GM13976 (cell line): Measurements from ENCODE around the gene FLVCR2.

ENCODE experiments used
- DNase-seq: peaks from one replicate; pipeline ENCODE4 v3.0.0; 2012; ENCODE audit warnings: low spot score
- in situ Hi-C: fragments of 300-500 bp; cut with MboI; formaldehyde crosslinking; loops from one replicate; pipeline ENCODE4 v1.12.0; 2022; ENCODE audit warnings: low sequenced_read_pairs, mixed read lengths, inconsistent platforms; ENCODE audit not compliant: unreplicated experiment
- TF ChIP-seq, protein P1 (sequence below): IDR thresholded peaks from 2 replicates; pipeline ENCODE4 v1.5.1; 2012; ENCODE audit warnings: borderline replicate concordance, mild to moderate bottlenecking; ENCODE audit not compliant: insufficient read depth; ENCODE audit errors: extremely low read depth, missing control alignments, control extremely low read depth

The FLVCR2 gene

DNA sequence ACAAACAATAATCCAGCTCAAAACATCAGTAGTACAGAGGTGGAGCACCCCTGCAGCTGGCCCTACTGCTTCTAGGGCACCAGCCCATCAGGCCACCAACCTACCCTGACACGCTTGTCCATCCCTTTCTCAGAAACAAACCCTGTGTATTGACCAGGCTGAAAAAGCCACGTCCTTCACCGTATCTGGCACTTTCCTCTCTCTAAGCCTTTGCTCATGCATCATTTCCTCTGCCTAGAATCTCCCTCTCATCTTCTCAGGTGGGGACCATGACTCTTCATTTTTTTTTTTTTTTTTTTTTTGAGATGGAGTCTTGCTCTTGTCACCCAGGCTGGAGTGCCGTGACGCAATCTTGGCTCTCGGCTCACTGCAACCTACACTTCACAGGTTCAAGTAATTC, 25.3 kb upstream of the FLVCR2 start:
- TF ChIP-seq, protein P1, sequence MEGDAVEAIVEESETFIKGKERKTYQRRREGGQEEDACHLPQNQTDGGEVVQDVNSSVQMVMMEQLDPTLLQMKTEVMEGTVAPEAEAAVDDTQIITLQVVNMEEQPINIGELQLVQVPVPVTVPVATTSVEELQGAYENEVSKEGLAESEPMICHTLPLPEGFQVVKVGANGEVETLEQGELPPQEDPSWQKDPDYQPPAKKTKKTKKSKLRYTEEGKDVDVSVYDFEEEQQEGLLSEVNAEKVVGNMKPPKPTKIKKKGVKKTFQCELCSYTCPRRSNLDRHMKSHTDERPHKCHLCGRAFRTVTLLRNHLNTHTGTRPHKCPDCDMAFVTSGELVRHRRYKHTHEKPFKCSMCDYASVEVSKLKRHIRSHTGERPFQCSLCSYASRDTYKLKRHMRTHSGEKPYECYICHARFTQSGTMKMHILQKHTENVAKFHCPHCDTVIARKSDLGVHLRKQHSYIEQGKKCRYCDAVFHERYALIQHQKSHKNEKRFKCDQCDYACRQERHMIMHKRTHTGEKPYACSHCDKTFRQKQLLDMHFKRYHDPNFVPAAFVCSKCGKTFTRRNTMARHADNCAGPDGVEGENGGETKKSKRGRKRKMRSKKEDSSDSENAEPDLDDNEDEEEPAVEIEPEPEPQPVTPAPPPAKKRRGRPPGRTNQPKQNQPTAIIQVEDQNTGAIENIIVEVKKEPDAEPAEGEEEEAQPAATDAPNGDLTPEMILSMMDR, result no peak
- in situ Hi-C loops, result no loop called here
- no peak for DNase-seq

GRCh38 chr14:75553761-75554364, 24.6 kb upstream of the FLVCR2 start:
- DNase-seq, result no peak
- in situ Hi-C loops, result no loop called here

GRCh38 chr14:75554482-75554881, 23.9 kb upstream of the FLVCR2 start:
- TF ChIP-seq, protein P1, result no peak
- in situ Hi-C loops, result no loop called here
- DNase-seq, result no peak

More at GRCh38 chr14:75553761-75554364, 24.6 kb upstream of the FLVCR2 start:
- TF ChIP-seq, protein P1, result no peak

DNA sequence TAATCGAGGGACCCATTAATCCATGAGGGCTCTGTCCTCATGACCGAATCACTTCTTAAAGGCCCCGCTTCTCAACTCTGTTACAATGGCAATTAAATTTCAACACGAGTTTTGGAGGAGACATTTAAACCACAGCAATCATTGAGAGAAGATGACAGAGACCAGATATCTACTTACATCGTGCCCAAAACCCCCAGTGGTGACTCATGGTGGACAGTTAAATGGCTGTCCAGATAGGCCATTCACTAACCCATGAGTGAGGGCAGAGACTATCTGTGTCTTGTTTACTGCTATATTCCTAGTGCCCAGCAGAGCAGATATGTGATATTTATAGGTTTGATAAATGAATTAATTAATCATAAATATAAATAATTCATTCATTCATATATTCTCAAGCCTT, 20.0 kb upstream of the FLVCR2 start:
- in situ Hi-C loops, result no loop called here
- DNase-seq, result no peak
- TF ChIP-seq, protein P1, result no peak

DNA sequence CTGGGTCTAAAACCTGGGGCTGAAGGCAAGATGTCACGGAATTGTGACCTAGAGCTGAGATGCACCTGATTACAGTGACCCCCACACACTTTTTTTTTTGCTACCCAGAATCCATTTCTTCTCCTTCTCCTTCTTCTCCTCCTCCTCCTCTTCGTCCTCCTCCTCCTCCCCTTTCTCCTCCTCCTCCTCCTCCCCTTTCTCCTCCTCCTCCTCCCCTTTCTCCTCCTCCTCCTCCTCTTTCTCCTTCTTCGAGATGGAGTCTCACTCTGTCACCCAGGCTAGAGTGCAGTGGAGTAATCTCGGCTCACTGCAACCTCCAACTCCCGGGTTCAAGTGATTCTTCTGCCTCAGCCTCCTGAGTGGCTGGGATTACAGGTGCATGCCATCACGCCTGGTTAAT, 19.4 kb upstream of the FLVCR2 start:
- in situ Hi-C loops, result no loop called here
- TF ChIP-seq, protein P1, result no peak
- DNase-seq, result no peak

DNA sequence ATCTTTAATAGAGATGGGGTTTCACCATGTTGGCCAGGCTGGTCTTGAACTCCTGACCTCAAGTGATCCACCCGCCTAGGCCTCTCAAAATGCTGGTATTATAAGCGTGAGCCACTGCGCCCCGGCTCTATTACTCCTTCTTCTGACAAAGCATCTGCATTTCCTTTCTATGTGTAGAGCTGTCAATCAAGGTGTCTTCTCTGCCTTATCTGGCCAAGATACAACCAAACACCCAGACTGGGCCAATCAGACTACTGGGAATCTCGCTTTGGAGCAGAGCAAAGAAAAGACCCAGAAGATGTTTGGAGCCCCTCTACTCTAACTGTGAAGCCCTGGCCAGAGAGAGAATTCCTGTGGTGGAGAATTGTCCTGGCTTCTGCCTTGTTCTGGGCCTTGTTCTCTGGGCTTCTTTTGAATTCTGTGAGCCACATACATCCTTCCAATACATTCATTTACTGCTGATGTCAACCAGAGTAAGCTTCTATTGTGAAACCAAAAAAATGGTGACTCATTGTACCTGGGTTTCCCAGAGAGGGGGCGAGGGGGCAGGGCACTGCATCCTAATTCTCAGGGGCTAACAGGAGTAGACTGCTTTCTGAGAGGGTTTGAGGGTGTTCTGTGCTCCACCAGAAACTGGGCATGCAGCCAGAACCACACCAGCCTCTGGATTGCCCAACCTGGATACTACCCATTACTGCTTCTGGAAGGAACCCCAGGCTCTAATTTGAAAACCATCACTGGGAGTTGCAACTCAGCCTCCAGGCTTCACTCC, 18.8 kb upstream of the FLVCR2 start:
- TF ChIP-seq, protein P1, result no peak
- in situ Hi-C loops, result loop anchor here (10.0 kb wide), 1 partner anchor 245 kb away; no protein-coding TSS in a partner anchor
- DNase-seq, result peak; percentile 47
